H1 (cell line): ENCODE results near the gene SLX4IP. TPM values are rescaled to one million over a fixed set of nuclear protein-coding genes. Genes with fewer than 3 reads are reported as not detected.

Experiments used
- ASH2L ChIP-seq: fragments of 200-600, 300-600 bp; sonication (generic); IDR thresholded peaks from one replicate; pipeline ENCODE4 v1.7.1; 2017; ENCODE audit warnings: low read length
- BRCA1 ChIP-seq: IDR thresholded peaks from 2 replicates; pipeline ENCODE4 v1.6.1; 2012; ENCODE audit warnings: low read depth, low read length, improper control_type of control experiment
- CBX8 ChIP-seq: fragments of 300-800, 300-1000 bp; sonication (generic); IDR thresholded peaks from 2 replicates; pipeline ENCODE4 v1.7.1; 2016; ENCODE audit warnings: low read depth, low read length, borderline replicate concordance
- CHD1 ChIP-seq: IDR thresholded peaks from 2 replicates; pipeline ENCODE4 v1.6.1; 2012; ENCODE audit warnings: low read depth, low read length, improper control_type of control experiment
- CTCF ChIP-seq, 3 experiments: IDR thresholded peaks; 1 replicate in 2 of 3; 2 replicates in 1 of 3; pipeline versions ENCODE4 v1.5.1 to v1.6.1; 2011; ENCODE audit warnings: low read length in 3 of 3, mild to moderate bottlenecking in 3 of 3, inconsistent platforms in 2 of 3, low read depth in 1 of 3, moderate library complexity in 1 of 3; ENCODE audit not compliant: insufficient read depth in 1 of 3; ENCODE audit errors: control extremely low read depth in 1 of 3
- E2F6 ChIP-seq: IDR thresholded peaks from 2 replicates; pipeline ENCODE4 v1.6.1; 2012; ENCODE audit warnings: inconsistent platforms
- GABPA ChIP-seq: IDR thresholded peaks from 2 replicates; pipeline ENCODE4 v1.6.1; 2011; ENCODE audit warnings: mild to moderate bottlenecking, low read length, moderate library complexity, borderline replicate concordance; ENCODE audit not compliant: insufficient read depth
- KDM4A ChIP-seq: IDR thresholded peaks from one replicate; pipeline ENCODE4 v1.7.1; 2012; ENCODE audit warnings: low read depth, mild to moderate bottlenecking, moderate library complexity, low read length, inconsistent platforms; ENCODE audit not compliant: severe bottlenecking
- PHF8 ChIP-seq: fragments of 200-600 bp; sonication (generic); conservative IDR thresholded peaks from 2 replicates; pipeline ENCODE4 v1.7.1; 2012; ENCODE audit warnings: low read depth, mild to moderate bottlenecking, inconsistent platforms, low read length, moderate library complexity
- SIN3A ChIP-seq, 2 experiments: IDR thresholded peaks in 1 of 2; conservative IDR thresholded peaks in 1 of 2; 2 replicates each; pipeline ENCODE4 v1.6.1; 2011 to 2012; ENCODE audit warnings: low read length in 2 of 2, improper control_type of control experiment in 1 of 2, low read depth in 1 of 2, mild to moderate bottlenecking in 1 of 2
- SIRT6 ChIP-seq: IDR thresholded peaks from one replicate; pipeline ENCODE4 v1.7.1; 2012; ENCODE audit warnings: low read length, inconsistent platforms
- SUZ12 ChIP-seq: fragments of 200-600 bp; sonication (generic); IDR thresholded peaks from 2 replicates; pipeline ENCODE4 v1.6.1; 2012; ENCODE audit warnings: mild to moderate bottlenecking, inconsistent platforms, low read length, moderate library complexity, mixed read lengths
- polyA plus RNA-seq, 7 experiments: library from polyadenylated mRNA; depleted of rRNA in 3 of 7; stranded (reverse) in 5 of 7; unstranded in 2 of 7; fragments of >200 nt in 5 of 7; fragments of 200-250 nt in 2 of 7; gene quantifications; 1 replicate in 5 of 7; 2 replicates in 1 of 7; 4 replicates in 1 of 7; pipeline versions ENCODE4 v1.2.1 to v1.2.3, GENCODE V29; 2011 to 2013; ENCODE audit warnings: missing spikeins in 2 of 7, mixed read lengths in 2 of 7
- total RNA-seq: library from RNA; stranded (reverse); fragmentation: NEBNext Ultra II Directional; extraction: Animal tissue kit (Norgen Biotek cat#: 25700); gene quantifications from 2 replicates; pipeline ENCODE4 v1.2.1, GENCODE V29; 2021

The SLX4IP gene
- total and polyA plus RNA-seq, 2 of the 8 experiments (the other 6 are each of a cell fraction or from before 2014, with no cell fraction given) = 2.4 to 8.7 TPM

- no peak for TF ChIP-seq CTCF (IDR thresholded peaks at IDR 0.05; ENCODE audit: control extremely low read depth in 1 of 3, insufficient read depth in 1 of 3, low read depth in 1 of 3, low read length in 3 of 3)
- TF ChIP-seq SUZ12 = no peak
- TF ChIP-seq CBX8 = no peak
- TF ChIP-seq PHF8 = no peak
- TF ChIP-seq E2F6 = no peak
- TF ChIP-seq ASH2L = no peak
- no peak for TF ChIP-seq SIRT6
- no peak for TF ChIP-seq GABPA
- no peak for TF ChIP-seq CHD1
- no peak for TF ChIP-seq SIN3A (conservative IDR thresholded peaks at IDR 0.05 in 1 of 2, IDR thresholded peaks at IDR 0.05 in 1 of 2; ENCODE audit: low read depth in 1 of 2, low read length in 2 of 2)
- TF ChIP-seq BRCA1 = no peak
- no peak for TF ChIP-seq KDM4A
Measured at GRCh38 chr20:10550204-10551118, 115.4 kb downstream of the SLX4IP start (continued).
